Glutamatergic neuron (in vitro differentiated cells): ENCODE measurements around the gene ZBTB12. TPM values are rescaled to one million over a fixed set of nuclear protein-coding genes. Genes with fewer than 3 reads are reported as not detected.

Experiments used
- DNase-seq: peaks from one replicate; pipeline ENCODE4 v3.0.0; 2022
- H3K27ac Mint-ChIP-seq: one replicate; pipeline ENCODE4 v1.8.0; 2020; ENCODE audit warnings: mild to moderate bottlenecking, mixed read lengths, inconsistent platforms; ENCODE audit not compliant: unreplicated experiment
- H3K27me3 Mint-ChIP-seq: one replicate; pipeline ENCODE4 v1.8.0; 2020; ENCODE audit warnings: mild to moderate bottlenecking, moderate library complexity, mixed read lengths, inconsistent platforms; ENCODE audit not compliant: unreplicated experiment
- H3K36me3 Mint-ChIP-seq: one replicate; pipeline ENCODE4 v1.8.0; 2020; ENCODE audit warnings: mild to moderate bottlenecking, mixed read lengths, inconsistent platforms; ENCODE audit not compliant: unreplicated experiment
- H3K4me1 Mint-ChIP-seq: one replicate; pipeline ENCODE4 v1.8.0; 2020; ENCODE audit warnings: mild to moderate bottlenecking, low read depth, mixed read lengths, inconsistent platforms; ENCODE audit not compliant: unreplicated experiment
- H3K4me3 Mint-ChIP-seq: one replicate; pipeline ENCODE4 v1.8.0; 2020; ENCODE audit warnings: mild to moderate bottlenecking, mixed read lengths, inconsistent platforms; ENCODE audit not compliant: unreplicated experiment
- H3K9me3 Mint-ChIP-seq: one replicate; pipeline ENCODE4 v1.8.0; 2020; ENCODE audit warnings: mild to moderate bottlenecking, moderate library complexity, mixed read lengths, inconsistent platforms; ENCODE audit not compliant: unreplicated experiment
- total RNA-seq: library from RNA; stranded (reverse); fragmentation: NEBNext Ultra II Directional; extraction: Animal tissue kit (Norgen Biotek cat#: 25700); gene quantifications from one replicate; pipeline ENCODE4 v1.2.1, GENCODE V29; 2021; ENCODE audit not compliant: unreplicated experiment
- TF ChIP-seq, protein P1 (sequence below): fragments of 200-600 bp; sonication (generic); IDR thresholded peaks from one replicate; pipeline ENCODE4 v1.5.0; 2021; ENCODE audit not compliant: partially characterized antibody, unreplicated experiment

Gene ZBTB12
- total RNA-seq, 1 donor from 2014 or later = 16.2 TPM

DNA sequence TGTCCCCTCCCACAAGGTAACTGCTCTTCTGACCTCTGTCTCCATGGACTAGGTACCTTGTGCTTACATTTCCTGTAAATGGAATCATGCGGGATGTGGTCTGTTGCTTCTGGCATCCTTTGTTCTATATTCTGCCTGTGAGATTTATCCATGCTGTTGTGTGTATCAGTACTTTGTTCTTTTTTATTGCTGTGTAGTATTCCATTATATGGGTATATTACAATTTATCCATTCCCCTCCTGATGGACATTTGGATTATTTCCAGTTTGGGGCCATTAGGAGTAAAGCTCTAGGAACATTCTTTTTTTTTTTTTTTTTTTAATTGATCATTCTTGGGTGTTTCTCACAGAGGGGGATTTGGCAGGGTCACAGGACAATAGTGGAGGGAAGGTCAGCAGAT lies 29.1 kb upstream of the ZBTB12 start:
- Mint-ChIP-seq H3K36me3 (peaks cover 4% of the 10 kb centered on the region), H3K27me3 (peaks cover 2% of the 10 kb centered on the region), H3K4me3 (no peak overlapping the region), H3K27ac (no peak overlapping the region), H3K4me1 (no peaks in the 10 kb centered on the region), H3K9me3 (peaks cover 8% of the 10 kb centered on the region)
- DNase-seq = no peak
- TF ChIP-seq, protein P1, sequence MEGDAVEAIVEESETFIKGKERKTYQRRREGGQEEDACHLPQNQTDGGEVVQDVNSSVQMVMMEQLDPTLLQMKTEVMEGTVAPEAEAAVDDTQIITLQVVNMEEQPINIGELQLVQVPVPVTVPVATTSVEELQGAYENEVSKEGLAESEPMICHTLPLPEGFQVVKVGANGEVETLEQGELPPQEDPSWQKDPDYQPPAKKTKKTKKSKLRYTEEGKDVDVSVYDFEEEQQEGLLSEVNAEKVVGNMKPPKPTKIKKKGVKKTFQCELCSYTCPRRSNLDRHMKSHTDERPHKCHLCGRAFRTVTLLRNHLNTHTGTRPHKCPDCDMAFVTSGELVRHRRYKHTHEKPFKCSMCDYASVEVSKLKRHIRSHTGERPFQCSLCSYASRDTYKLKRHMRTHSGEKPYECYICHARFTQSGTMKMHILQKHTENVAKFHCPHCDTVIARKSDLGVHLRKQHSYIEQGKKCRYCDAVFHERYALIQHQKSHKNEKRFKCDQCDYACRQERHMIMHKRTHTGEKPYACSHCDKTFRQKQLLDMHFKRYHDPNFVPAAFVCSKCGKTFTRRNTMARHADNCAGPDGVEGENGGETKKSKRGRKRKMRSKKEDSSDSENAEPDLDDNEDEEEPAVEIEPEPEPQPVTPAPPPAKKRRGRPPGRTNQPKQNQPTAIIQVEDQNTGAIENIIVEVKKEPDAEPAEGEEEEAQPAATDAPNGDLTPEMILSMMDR = no peak

DNA sequence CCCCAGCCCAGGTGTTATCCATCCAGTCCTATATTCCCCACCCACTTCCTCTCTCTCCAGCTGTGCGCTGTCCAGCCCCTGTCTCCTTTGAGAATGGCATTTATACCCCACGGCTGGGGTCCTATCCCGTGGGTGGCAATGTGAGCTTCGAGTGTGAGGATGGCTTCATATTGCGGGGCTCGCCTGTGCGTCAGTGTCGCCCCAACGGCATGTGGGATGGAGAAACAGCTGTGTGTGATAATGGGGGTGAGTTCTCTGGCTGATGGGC lies 26.7 kb upstream of the ZBTB12 start:
- Mint-ChIP-seq H3K27me3 (no peaks in the 10 kb centered on the region), H3K4me1 (no peaks in the 10 kb centered on the region), H3K9me3 (peaks cover 8% of the 10 kb centered on the region), H3K36me3 (no peaks in the 10 kb centered on the region), H3K27ac (no peak overlapping the region), H3K4me3 (no peak overlapping the region)
- TF ChIP-seq, protein P1 = no peak
- no peak for DNase-seq

DNA sequence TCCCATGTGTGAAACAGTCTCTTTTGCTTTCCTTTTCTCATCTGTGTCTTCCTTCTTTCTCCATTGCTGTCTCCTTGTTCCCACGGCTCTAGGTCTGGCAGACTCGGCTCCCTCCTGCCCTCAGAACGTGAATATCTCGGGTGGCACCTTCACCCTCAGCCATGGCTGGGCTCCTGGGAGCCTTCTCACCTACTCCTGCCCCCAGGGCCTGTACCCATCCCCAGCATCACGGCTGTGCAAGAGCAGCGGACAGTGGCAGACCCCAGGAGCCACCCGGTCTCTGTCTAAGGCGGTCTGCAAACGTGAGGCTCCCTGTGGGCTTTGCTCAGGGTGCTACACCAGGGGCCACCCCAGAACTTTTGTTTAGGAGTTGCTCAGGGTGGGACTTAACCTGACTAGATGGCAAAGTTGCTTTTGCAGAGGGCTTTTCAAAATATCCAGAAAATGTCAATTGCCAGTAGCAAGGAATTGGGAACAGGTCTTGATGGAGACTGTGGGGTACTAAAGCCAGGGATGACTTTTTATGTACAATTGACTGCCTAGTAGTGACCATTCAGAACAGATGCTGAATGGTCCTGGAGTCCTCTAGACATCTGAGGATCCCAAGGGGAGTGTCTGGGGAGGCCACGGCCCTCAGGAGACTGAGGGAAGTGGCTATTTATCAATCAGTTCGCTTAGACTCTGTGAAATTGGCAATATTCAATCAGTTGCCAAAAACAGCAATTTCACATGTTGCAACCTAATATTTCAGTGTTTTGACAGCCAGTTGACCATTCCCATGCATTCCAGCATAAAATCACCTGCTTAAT lies 26.2 kb upstream of the ZBTB12 start:
- no peak overlapping the region for H3K27ac Mint-ChIP-seq

DNA sequence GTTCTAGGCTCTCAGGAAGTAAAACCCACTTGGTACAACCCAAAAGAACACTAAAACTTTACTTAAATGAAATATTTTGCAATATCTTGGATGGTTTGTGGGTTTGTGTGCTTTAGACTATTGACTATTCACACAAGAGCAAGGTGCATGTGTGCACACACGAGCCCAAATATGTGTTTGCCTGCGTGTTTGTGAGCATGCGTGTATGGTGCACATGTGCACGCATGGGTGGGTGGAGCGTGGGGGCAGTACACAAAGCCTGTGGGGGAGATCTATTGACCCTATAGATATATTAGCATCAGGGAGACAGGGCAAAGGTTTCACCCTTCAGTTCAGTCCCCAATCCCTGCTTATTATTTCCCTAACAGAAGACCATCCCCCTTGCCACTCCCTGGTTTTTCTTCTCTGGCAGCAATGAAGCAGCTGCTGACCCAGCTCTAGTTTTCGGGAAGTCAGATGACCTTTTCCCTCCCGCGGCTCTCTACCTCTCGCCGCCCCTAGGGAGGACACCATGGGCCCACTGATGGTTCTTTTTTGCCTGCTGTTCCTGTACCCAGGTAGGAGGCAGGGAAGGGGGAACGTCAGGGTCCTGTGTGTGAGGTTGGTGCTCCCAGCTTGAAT lies 25.5 kb upstream of the ZBTB12 start, which contains the start of gene C2:
Gene C2 (plus strand): TSS at position 476 of the 621 bp plus-strand sequence. CDS start 36 bp downstream, at position 512.
- H3K36me3 Mint-ChIP-seq = no peaks in the 10 kb centered on the region
- TF ChIP-seq, protein P1 = no peak
- peak within 1 kb of the TSS; percentile 7 for H3K4me3 Mint-ChIP-seq
- H3K4me1 Mint-ChIP-seq = no peaks in the 10 kb centered on the region
- DNase-seq = no peak
- H3K9me3 Mint-ChIP-seq = peaks cover 3% of the 10 kb centered on the region
- no peak within 1 kb of the TSS for H3K27ac Mint-ChIP-seq
- H3K27me3 Mint-ChIP-seq = no peaks in the 10 kb centered on the region

More for the DNA sequence above, 26.2 kb upstream of the ZBTB12 start:
- Mint-ChIP-seq H3K27me3 (no peaks in the 10 kb centered on the region), H3K4me1 (no peaks in the 10 kb centered on the region), H3K4me3 (peak overlapping the region; percentile 7), H3K36me3 (no peaks in the 10 kb centered on the region), H3K9me3 (peaks cover 4% of the 10 kb centered on the region)
- DNase-seq = no peak
- TF ChIP-seq, protein P1 = no peak

DNA sequence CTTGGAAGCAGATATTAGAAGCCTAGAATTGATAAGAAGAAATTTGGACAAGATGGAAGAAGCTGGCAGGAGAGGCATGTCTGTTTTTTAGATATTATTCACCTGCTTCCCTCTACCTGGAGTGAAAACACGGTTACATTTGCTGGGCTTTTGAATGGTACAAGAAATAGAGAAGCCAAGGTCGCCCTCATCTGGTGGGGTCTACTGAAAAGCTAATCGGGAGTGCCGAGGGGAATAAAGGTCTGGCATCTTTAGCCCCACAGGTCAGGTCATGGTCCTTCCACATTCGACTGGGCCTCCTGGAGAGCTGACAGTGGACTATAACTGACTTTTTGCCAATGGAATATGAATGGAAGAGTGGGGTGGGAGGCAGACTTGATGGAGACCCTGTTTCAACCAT lies 21.1 kb upstream of the ZBTB12 start:
- H3K36me3 Mint-ChIP-seq = no peaks in the 10 kb centered on the region
- H3K4me1 Mint-ChIP-seq = no peaks in the 10 kb centered on the region
- no peaks in the 10 kb centered on the region for H3K27me3 Mint-ChIP-seq
- H3K27ac Mint-ChIP-seq = no peak overlapping the region
- no peak for DNase-seq
- no peak overlapping the region for H3K4me3 Mint-ChIP-seq
- H3K9me3 Mint-ChIP-seq = no peaks in the 10 kb centered on the region
- TF ChIP-seq, protein P1 = no peak
